ENCODE measurements around the gene NDUFA8.

GRCh38 chr9:122118343-122119165, 41.0 kb downstream of the NDUFA8 start:
- TF ChIP-seq CTCF (IDR thresholded peaks at IDR 0.05) (no peak), POLR2AphosphoS5 (IDR thresholded peaks at IDR 0.05) (no peak), POLR2A (IDR thresholded peaks at IDR 0.05) (no peak)
